ENCODE data around the gene NACC2. TPM values are rescaled to one million over a fixed set of nuclear protein-coding genes. Genes with fewer than 3 reads are reported as not detected.

Gene NACC2
- total RNA-seq, 4 donors from 2014 or later: 22.2 to 64.3 (median 26.5) TPM

- in situ Hi-C loops (cut with MboI; ENCODE audit: low pct_ligation_motif_present in 1 of 4, low pct_unique_long_range_greater_than_20kb in 1 of 4, low sequenced_read_pairs in 3 of 4): no loop called here
- 86% methylated on average over 17 of the region's 24 CpGs; no CpG with 5 or more reads in 1 of the 2 donors for WGBS, 2 donors (ENCODE audit: low coverage in 1 of 2)
- TF ChIP-seq POLR2A (IDR thresholded peaks at IDR 0.05): no peak
- TF ChIP-seq, protein P1, sequence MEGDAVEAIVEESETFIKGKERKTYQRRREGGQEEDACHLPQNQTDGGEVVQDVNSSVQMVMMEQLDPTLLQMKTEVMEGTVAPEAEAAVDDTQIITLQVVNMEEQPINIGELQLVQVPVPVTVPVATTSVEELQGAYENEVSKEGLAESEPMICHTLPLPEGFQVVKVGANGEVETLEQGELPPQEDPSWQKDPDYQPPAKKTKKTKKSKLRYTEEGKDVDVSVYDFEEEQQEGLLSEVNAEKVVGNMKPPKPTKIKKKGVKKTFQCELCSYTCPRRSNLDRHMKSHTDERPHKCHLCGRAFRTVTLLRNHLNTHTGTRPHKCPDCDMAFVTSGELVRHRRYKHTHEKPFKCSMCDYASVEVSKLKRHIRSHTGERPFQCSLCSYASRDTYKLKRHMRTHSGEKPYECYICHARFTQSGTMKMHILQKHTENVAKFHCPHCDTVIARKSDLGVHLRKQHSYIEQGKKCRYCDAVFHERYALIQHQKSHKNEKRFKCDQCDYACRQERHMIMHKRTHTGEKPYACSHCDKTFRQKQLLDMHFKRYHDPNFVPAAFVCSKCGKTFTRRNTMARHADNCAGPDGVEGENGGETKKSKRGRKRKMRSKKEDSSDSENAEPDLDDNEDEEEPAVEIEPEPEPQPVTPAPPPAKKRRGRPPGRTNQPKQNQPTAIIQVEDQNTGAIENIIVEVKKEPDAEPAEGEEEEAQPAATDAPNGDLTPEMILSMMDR (IDR thresholded peaks at IDR 0.05): no peak
- TF ChIP-seq EP300 (IDR thresholded peaks at IDR 0.05; ENCODE audit: low read depth): no peak
- TF ChIP-seq POLR2AphosphoS5 (IDR thresholded peaks at IDR 0.05): no peak
- intact Hi-C loops (cut with DNase I; ENCODE audit: low total_unique reads): no loop called here
- DNase-seq: no peak
- H3K27me3 ChIP-seq: no peaks in the 10 kb centered on the region
- H3K9me3 ChIP-seq: no peaks in the 10 kb centered on the region
- H3K27ac ChIP-seq: peak overlapping the region; percentile 42 to 50 (median 47)
- no peaks in the 10 kb centered on the region for H3K36me3 ChIP-seq
- no peak overlapping the region for H3K4me3 ChIP-seq
- peaks cover 13 to 61% (median 38%) of the 10 kb centered on the region in 4 donors for H3K4me1 ChIP-seq
Measured at GRCh38 chr9:136081826-136082495, 13.1 kb downstream of the NACC2 start.

GRCh38 chr9:136081113-136081825, 13.8 kb downstream of the NACC2 start:
- H3K36me3 ChIP-seq: no peaks in the 10 kb centered on the region
- no peaks in the 10 kb centered on the region for H3K9me3 ChIP-seq
- H3K27ac ChIP-seq: peak overlapping the region; percentile 42 to 63 (median 50)
- DNase-seq: no peak
- peaks cover 13 to 54% (median 36%) of the 10 kb centered on the region in 4 donors for H3K4me1 ChIP-seq
- TF ChIP-seq, protein P1 (IDR thresholded peaks at IDR 0.05): no peak
- TF ChIP-seq POLR2A (IDR thresholded peaks at IDR 0.05): no peak
- no peak for TF ChIP-seq POLR2AphosphoS5 (IDR thresholded peaks at IDR 0.05)
- no peak for TF ChIP-seq EP300 (IDR thresholded peaks at IDR 0.05; ENCODE audit: low read depth)
- intact Hi-C loops (cut with DNase I; ENCODE audit: low total_unique reads) (no loop called here), in situ Hi-C loops (cut with MboI; ENCODE audit: low pct_ligation_motif_present in 1 of 4, low pct_unique_long_range_greater_than_20kb in 1 of 4, low sequenced_read_pairs in 3 of 4) (no loop called here)
- H3K27me3 ChIP-seq: no peaks in the 10 kb centered on the region
- WGBS, 2 donors (ENCODE audit: low coverage in 1 of 2): 68% methylated on average over 27 of the region's 27 CpGs; no CpG with 5 or more reads in 1 of the 2 donors
- H3K4me3 ChIP-seq: no peak overlapping the region

GRCh38 chr9:136080716-136081112, 14.4 kb downstream of the NACC2 start:
- TF ChIP-seq POLR2A (IDR thresholded peaks at IDR 0.05) (no peak), POLR2AphosphoS5 (IDR thresholded peaks at IDR 0.05) (no peak), EP300 (IDR thresholded peaks at IDR 0.05; ENCODE audit: low read depth) (no peak)
- TF ChIP-seq, protein P1 (IDR thresholded peaks at IDR 0.05): no peak
- Histone ChIP-seq H3K4me3 (no peak overlapping the region), H3K36me3 (no peaks in the 10 kb centered on the region), H3K4me1 (peaks cover 13 to 48% (median 32%) of the 10 kb centered on the region in 4 donors), H3K9me3 (no peaks in the 10 kb centered on the region), H3K27ac (peak overlapping the region; percentile 42 to 63 (median 50)), H3K27me3 (no peaks in the 10 kb centered on the region)
- DNase-seq: no peak
- in situ Hi-C loops (cut with MboI; ENCODE audit: low pct_ligation_motif_present in 1 of 4, low pct_unique_long_range_greater_than_20kb in 1 of 4, low sequenced_read_pairs in 3 of 4): no loop called here
- 84% methylated on average over 23 of the region's 23 CpGs; no CpG with 5 or more reads in 1 of the 2 donors for WGBS, 2 donors (ENCODE audit: low coverage in 1 of 2)
- intact Hi-C loops (cut with DNase I; ENCODE audit: low total_unique reads): no loop called here

DNA sequence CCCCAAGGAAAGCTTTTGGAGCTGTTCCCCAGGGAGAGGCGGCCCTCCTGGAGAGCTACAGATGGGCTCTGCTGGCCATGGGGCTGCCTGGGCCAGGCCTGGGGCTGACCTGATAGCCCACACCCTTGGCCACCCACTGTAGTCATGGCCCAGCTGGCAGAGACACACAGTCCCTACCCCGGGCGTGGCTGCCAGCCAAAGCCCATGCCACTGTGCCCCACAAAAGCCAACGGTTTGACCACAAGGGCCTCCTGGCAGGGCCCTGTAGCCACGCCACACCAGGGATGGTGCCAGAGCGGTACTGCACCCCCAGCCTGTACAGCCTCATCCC, 15.2 kb downstream of the NACC2 start:
- TF ChIP-seq EP300 (IDR thresholded peaks at IDR 0.05; ENCODE audit: low read depth) (no peak), POLR2AphosphoS5 (IDR thresholded peaks at IDR 0.05) (no peak), POLR2A (IDR thresholded peaks at IDR 0.05) (no peak)
- TF ChIP-seq, protein P1 (IDR thresholded peaks at IDR 0.05): no peak
- no peaks in the 10 kb centered on the region for H3K36me3 ChIP-seq
- no peak for DNase-seq
- peaks cover 13 to 44% (median 30%) of the 10 kb centered on the region in 4 donors for H3K4me1 ChIP-seq
- no peaks in the 10 kb centered on the region for H3K9me3 ChIP-seq
- peak overlapping the region; percentile 53 to 64 (median 60) for H3K27ac ChIP-seq
- intact Hi-C loops (cut with DNase I; ENCODE audit: low total_unique reads) (no loop called here), in situ Hi-C loops (cut with MboI; ENCODE audit: low pct_ligation_motif_present in 1 of 4, low pct_unique_long_range_greater_than_20kb in 1 of 4, low sequenced_read_pairs in 3 of 4) (no loop called here)
- no peak overlapping the region for H3K4me3 ChIP-seq
- H3K27me3 ChIP-seq: no peaks in the 10 kb centered on the region
- 61% methylated on average over 6 of the region's 6 CpGs; no CpG with 5 or more reads in 1 of the 2 donors for WGBS, 2 donors (ENCODE audit: low coverage in 1 of 2)
